GM12892 (cell line): ENCODE data around the gene ATE1.
A peak's percentile ranks its signal among the peaks of the same experiment; 100 is the strongest.
"Not testable (repeated sequence)": the region's sequence is repeated elsewhere in the genome, so short reads cannot be mapped to it uniquely, and the experiment has no call there.

Experiments used
- DNase-seq: peaks from one replicate; pipeline ENCODE4 v3.0.0; 2011; ENCODE audit not compliant: insufficient read length
- FAIRE-seq: peaks from 2 replicates; lab custom pipeline; 2011; peaks lifted over from hg19 to GRCh38; lab: Jason Lieb, UNC
- POLR2A ChIP-seq: IDR thresholded peaks from 2 replicates; pipeline ENCODE4 v1.6.1; 2011; ENCODE audit warnings: low read depth, low read length, control low read depth
- POLR2AphosphoS5 ChIP-seq: IDR thresholded peaks from 2 replicates; pipeline ENCODE4 v1.6.1; 2011; ENCODE audit warnings: low read depth, low read length, control low read depth
- TAF1 ChIP-seq: IDR thresholded peaks from 2 replicates; pipeline ENCODE4 v1.6.1; 2011; ENCODE audit warnings: low read depth, mild to moderate bottlenecking, control low read depth, low read length, borderline replicate concordance

ATE1 gene

DNA sequence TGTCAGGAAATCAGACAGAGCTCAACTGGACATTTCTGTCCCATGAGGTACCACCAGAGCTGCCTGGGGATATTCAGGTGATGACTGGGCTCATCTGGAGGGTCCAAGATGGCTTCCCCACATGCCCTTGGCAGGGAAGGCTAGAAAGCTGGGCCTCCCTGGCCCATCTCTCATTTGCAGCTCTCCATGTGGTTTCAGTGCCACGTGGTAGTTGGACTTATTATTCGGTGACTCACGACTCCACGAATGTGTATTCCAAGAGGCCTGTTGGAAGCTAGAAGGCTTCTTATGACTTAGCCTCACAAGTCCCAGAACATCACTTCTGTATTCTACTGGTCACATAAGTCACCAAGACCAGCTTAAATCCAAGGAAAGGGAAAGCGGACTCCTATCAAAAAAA is 24.4 kb upstream of the ATE1 start:
- DNase-seq (no peak), FAIRE-seq (no peak)
- TF ChIP-seq POLR2A (no peak), TAF1 (no peak), POLR2AphosphoS5 (no peak)

DNA sequence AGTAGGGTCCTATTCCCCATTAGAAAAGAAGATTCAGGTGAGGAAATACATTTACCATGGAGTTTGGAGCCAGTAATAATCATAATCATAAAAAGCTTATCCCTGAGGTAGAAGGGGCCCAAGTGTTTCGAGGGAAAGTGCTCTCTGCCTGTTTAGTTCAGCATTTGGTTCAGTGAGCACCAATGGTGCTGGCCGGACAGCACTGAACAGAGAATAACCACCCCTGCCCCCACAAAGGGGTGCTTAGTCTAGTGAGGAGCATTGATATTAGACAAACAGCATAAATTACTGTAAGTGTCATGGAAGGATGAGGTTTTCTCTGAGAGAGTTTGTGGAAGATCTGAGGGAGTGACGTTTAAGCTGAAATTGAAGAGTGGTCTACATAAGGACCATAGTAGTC is 21.6 kb upstream of the ATE1 start:
- FAIRE-seq (no peak), DNase-seq (no peak)
- TF ChIP-seq TAF1 (no peak), POLR2AphosphoS5 (no peak), POLR2A (no peak)

DNA sequence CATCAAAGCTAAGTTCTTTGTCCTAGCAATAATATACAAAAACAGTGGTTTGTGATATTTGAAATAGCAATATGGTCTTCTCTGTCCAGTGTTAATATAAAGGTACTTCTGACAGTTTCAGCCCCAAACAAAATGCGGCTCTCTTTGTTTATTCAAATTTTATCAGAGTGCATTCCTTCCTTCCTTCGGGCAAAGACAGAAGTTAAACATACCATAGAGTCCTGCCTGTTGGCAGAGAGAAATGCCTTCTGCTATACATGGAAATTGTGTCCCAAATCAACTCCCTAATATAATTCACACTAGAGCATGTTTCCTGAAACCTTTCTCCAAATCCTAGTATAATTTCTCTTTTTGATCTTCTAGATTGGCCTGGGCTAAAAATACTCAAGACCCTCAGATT is 21.2 kb upstream of the ATE1 start:
- FAIRE-seq: no peak
- no peak for DNase-seq
- TF ChIP-seq TAF1: no peak
- TF ChIP-seq POLR2A: no peak
- TF ChIP-seq POLR2AphosphoS5: no peak

DNA sequence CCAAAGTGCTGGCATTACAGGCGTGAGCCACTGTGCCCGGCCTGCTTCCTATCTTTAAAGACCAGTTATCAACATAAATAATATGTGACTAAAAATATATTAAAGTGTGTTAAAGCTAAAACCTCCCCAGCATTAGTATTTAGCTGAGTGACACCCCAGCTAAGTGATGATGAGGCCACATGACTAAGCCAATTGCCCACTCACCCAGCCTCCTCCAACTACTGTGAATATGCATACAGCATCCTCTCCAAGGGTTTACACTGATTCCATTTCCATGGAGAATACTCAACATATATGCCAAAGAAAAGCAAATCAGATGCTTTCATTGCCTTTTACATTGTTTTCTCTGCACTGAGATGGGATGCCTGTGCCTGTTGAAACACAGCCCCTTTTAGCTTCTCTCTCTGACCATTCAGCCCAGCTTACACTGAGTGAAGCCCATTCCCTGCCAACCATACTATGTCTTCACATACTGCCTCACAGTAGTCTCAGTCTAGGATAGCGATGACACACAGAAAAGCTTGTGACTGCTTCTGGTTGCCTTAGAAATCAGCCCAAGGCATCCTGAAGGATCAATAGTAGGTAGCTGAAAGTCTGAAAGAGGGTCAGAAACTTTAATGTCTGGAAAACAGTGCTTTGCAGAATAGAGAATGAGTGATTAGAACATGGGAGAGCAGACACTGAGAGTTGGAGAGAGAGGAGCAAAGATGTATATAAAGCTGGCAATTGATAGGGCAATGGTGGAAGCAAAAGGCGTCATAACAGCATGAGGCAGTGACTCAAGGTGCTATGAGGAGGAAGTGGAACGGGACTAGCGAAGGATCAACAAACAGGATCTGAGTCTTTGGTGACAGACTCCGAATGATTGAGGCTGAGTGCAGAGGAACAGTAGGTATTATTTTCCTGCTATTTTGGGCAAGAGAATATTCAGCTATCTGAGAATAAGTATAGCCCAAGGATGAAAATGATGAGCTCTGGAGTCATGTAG is 19.8 kb upstream of the ATE1 start:
- TF ChIP-seq POLR2AphosphoS5 (no peak), POLR2A (no peak), TAF1 (no peak)
- DNase-seq: no peak
- peak; percentile 9 for FAIRE-seq

DNA sequence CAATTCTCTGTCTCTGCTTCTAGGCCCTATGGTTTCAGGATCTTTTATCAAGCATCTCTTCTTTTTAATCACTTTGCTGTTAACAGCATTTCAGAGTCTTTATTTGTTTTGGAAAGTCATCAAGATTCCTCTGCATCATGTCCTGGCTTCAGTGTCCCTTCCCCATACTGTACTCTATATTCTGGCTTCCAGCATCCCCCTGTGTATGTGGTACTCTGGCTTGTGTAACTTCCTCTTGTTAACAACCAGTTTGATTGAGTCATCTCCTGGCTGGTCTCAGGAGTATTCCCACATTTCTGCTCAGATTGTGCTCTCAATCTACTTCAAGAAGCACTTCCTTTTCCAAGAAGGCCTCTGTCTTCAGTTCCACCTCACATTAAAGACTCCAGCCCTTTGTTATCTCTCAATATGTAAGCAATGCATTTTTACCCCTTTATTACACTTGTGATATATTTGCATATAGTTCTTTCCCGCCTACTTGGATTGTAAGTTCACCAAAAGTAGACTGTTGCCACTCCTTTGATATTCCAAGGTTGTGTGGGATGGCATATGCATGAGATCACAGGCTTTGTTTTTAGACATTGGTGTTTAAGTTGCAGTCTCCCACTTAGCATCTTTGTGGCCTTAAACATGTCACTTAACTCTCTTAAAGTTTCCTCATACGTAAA is 15.1 kb upstream of the ATE1 start:
- FAIRE-seq (no peak), DNase-seq (no peak)
- TF ChIP-seq POLR2AphosphoS5 (no peak), TAF1 (no peak)

DNA sequence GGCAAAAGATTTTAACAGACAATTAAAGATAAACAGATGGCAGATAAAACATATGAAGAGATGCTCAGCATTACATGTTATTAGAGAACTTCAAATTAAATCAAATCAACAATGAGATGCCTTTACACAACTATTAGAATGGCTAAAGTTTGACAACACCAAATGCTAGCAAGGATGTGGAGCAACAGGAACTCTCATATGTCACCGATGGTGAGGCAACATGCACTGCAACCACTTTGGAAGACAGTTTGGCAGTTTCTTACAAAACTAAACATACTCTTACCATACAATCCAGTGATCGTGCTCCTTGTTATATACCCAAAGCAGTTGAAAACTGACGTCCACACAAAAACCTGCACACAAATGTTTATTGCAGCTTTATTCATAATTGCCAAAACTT is 13.7 kb upstream of the ATE1 start:
- no peak for TF ChIP-seq TAF1
- TF ChIP-seq POLR2A: no peak
- TF ChIP-seq POLR2AphosphoS5: no peak
- FAIRE-seq (no peak), DNase-seq (no peak)

DNA sequence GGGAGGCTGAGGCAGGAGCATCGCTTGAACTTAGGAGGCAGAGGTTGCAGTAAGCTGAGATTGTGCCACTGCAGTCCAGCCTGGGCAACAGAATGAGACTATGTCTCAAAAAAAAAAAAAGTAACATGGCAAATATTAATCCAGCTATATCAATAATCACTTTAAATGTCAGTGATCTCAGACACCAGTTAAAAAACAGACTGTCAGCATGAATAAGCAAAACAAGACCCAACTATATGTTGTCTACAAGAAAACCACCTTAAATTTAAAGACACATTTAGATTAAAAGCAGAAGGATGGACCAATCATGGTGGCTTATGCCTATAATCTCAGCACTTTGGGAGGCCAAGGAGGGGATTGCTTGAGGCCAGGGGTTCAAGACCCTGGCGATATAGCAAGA is 8.5 kb upstream of the ATE1 start:
- FAIRE-seq: no peak
- TF ChIP-seq TAF1: no peak
- no peak for TF ChIP-seq POLR2AphosphoS5
- no peak for TF ChIP-seq POLR2A
- DNase-seq: no peak

DNA sequence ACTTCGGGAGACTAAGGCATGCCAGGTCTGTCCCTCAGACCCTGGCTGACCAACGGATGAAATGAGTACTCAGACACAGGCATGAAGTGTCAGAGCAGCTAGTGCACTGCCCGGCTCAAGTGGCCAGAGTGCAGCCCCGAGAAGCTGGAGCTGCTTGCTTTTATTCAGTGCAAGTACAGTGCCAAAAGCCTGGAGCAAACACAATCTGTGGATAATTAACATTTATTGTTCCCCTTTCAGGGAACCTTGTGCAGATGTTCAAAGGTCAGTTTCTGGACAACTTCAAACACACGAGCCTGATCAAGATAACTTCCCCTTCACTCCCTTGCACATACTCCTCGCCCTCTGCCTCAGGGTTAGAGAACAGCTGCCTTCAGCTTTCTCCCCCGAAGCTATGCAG is 7.9 kb upstream of the ATE1 start:
- DNase-seq: no peak
- FAIRE-seq: no peak
- TF ChIP-seq POLR2A (no peak), POLR2AphosphoS5 (no peak), TAF1 (no peak)

DNA sequence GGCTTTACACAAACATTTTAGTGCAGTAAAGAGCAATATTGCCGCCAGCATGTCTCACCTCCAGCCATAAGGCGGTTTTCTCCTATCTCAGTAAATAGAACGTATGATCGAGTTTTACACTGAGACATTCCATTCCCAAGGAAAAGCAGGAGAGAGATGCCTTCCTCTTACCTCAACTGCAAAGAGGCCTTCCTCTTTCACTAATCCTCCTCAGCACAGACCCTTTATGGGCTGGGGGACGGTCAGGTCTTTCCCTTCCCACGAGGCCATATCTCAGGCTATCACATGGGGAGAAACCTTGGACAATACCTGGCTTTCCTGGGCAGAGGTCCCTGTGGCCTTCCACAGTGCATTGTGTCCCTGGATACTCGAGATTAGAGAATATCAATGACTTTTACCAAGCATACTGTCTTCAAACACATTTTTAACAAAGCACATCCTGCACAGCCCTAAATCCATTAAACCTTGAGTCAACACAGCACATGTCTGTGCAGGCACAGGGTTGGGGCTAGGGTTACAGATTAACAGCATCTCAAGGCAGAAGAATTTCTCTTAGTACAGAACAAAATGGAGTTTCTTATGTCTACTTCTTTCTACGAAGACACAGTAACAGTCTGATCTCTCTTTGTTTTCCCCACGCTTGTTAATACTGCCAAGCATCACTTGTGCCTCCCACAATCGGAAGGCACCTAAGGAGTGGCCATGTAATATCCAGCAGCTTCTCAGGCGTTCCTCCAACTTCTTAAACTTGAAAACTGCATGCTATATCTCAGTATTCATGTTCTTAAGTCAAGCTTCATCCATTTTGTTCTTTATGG is 2.6 kb upstream of the ATE1 start:
- DNase-seq, FAIRE-seq: not testable (repeated sequence)

DNA sequence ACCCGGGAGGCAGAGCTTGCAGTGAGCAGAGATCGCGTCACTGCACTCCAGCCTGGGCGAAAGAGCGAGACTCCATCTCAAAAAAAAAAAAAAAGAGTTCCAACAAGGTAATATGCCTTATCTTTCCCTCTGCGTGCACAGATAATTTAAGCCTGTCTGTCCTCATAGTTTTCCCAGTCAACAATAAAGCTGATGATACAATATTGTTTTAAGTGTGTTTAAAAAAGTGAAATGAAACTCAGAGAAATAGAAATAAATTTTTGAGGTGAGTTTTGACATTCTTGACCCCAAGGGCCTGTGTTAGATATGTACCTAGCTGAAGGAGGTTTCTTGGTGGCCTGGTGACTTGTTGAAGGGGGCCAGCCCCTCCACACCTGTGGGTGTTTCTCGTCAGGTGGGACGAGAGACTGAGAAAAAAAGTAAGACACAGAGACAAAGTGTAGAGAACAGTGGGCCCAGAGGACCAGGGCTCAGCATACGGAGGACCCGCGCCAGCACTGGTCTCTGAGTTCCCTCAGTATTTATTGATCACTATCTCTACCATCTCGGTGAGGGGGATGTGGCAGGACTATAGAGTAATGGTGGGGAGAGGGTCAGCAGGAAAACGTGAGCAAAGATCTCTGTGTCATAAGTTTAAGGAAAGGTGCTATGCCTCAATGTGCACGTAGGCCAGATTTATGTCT is 1.9 kb upstream of the ATE1 start:
- not testable (repeated sequence) for DNase-seq, FAIRE-seq

DNA sequence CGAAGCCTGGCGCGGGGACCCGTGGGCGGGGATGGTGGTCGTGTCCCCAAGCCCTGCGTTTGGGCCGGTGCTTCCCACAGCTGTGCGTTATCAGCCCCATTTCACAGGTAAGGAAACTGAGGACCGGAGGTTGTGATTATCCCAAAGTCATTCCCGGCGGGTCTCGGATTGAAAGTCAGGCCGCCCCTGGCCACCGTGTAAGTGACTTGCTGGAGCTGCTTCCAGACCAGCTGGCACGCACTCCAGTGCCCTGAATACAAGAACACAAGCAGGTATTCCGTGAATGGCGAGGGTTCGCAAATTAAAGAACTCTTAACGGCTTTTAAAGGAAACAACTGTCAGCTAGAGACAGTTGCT is 675 bp upstream of the ATE1 start:
- peak; percentile 14 for DNase-seq
- FAIRE-seq: no peak
- TF ChIP-seq POLR2AphosphoS5: 0 out of 2 replicates have a peak, but pooled peaks have one; percentile 4
- TF ChIP-seq TAF1: no peak
